Measurements from ENCODE around the gene NPNT.

DNA sequence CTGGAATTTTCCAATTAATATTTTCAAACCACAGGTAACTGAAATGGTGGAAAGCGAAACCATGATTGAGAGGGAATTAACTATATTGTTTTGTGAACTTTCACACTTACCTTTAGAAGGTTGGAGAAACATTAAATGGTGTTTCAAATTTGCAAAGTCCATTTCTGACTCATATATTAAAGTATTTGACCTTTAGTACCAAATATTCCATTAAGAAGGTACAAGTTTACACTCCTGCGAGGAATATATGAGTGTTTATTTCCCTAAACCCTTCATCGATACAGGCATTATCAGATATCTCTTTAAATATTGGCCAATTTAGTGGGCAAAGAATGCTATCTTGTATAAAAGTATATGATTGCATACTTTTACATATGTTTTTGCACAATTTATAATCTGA, 44.1 kb upstream of the NPNT start:
- TF ChIP-seq, protein P1, sequence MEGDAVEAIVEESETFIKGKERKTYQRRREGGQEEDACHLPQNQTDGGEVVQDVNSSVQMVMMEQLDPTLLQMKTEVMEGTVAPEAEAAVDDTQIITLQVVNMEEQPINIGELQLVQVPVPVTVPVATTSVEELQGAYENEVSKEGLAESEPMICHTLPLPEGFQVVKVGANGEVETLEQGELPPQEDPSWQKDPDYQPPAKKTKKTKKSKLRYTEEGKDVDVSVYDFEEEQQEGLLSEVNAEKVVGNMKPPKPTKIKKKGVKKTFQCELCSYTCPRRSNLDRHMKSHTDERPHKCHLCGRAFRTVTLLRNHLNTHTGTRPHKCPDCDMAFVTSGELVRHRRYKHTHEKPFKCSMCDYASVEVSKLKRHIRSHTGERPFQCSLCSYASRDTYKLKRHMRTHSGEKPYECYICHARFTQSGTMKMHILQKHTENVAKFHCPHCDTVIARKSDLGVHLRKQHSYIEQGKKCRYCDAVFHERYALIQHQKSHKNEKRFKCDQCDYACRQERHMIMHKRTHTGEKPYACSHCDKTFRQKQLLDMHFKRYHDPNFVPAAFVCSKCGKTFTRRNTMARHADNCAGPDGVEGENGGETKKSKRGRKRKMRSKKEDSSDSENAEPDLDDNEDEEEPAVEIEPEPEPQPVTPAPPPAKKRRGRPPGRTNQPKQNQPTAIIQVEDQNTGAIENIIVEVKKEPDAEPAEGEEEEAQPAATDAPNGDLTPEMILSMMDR (IDR thresholded peaks at IDR 0.05), result no peak
- TF ChIP-seq POLR2A (IDR thresholded peaks at IDR 0.05) (no peak), EP300 (IDR thresholded peaks at IDR 0.05) (no peak)

All from tibial nerve (tissue), 4 donors.